ENCODE results near the gene RPUSD3.

- TF ChIP-seq, protein P1, sequence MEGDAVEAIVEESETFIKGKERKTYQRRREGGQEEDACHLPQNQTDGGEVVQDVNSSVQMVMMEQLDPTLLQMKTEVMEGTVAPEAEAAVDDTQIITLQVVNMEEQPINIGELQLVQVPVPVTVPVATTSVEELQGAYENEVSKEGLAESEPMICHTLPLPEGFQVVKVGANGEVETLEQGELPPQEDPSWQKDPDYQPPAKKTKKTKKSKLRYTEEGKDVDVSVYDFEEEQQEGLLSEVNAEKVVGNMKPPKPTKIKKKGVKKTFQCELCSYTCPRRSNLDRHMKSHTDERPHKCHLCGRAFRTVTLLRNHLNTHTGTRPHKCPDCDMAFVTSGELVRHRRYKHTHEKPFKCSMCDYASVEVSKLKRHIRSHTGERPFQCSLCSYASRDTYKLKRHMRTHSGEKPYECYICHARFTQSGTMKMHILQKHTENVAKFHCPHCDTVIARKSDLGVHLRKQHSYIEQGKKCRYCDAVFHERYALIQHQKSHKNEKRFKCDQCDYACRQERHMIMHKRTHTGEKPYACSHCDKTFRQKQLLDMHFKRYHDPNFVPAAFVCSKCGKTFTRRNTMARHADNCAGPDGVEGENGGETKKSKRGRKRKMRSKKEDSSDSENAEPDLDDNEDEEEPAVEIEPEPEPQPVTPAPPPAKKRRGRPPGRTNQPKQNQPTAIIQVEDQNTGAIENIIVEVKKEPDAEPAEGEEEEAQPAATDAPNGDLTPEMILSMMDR (conservative IDR thresholded peaks at IDR 0.05) = no peak
- no peak for TF ChIP-seq EZH2 (IDR thresholded peaks at IDR 0.05; ENCODE audit: low read depth)
Measured at GRCh38 chr3:9867106-9867505, 23.3 kb upstream of the RPUSD3 start.
